ENCODE measurements around the gene ARHGAP15.
A peak's percentile ranks its signal among the peaks of the same experiment; 100 is the strongest.

ARHGAP15 gene

DNA sequence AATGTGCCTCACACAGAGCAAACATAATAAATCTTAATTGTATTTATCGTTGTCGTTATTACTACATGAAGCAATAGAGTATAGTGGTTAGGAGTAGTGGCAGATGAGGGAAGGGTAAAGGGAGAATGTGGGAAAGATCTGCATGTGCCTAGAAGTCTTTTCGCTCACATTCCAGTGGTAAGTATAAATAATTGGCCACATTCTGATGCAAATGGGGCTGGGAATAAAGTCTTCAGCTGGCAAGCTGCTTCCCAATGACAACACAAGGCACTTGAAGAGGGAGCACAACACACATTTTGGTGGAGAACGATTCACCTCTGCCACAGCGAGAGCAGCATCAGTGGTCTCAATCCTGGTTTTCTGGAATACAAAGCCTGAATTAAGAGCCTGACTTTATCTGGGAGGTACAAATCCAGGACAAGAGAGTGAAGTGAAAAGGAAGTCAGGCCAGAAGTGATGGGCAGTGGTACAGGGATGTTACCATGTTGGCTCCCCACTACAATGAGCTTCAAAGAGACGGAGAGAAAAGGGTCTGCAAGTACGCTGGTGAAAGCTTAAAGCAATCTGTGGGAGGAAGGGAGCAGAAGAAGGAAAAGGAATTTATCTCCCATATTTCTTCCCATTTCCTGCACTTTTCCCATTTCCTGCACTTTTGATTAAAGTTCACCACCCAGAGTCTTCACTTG, 112.3 kb downstream of the ARHGAP15 start:
- TF ChIP-seq ZNF274 (IDR thresholded peaks at IDR 0.05; ENCODE audit: low read depth, low read length): no peak
- no peak overlapping the region for H3K4me3 ChIP-seq (ENCODE audit: low read length)

DNA sequence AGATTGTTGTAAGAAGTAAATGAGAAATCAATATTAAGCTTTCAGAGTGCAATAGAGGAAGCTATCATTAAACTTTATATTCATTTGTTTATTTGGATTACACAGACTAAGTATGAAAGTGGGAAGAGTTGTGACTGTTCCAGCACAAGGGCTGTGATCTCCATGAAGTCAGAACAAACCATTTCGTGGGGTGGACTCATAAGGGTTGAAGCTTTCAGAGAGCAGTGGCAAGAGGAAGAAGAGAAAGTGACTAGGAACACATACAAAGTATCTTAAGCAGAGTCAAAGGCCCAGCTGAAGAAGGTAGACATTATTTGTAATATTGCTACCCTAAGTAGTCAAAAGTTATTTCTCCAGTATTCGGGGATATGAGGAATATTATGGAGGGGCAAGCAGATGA, 117.0 kb downstream of the ARHGAP15 start:
- TF ChIP-seq ZNF274 (IDR thresholded peaks at IDR 0.05; ENCODE audit: low read depth, low read length): no peak
- H3K4me3 ChIP-seq (ENCODE audit: low read length): no peak overlapping the region

- no peak overlapping the region for H3K4me3 ChIP-seq (ENCODE audit: low read length)
- TF ChIP-seq ZNF274 (IDR thresholded peaks at IDR 0.05; ENCODE audit: low read depth, low read length): no peak
Observed at GRCh38 chr2:143246815-143247744, 117.9 kb downstream of the ARHGAP15 start.

DNA sequence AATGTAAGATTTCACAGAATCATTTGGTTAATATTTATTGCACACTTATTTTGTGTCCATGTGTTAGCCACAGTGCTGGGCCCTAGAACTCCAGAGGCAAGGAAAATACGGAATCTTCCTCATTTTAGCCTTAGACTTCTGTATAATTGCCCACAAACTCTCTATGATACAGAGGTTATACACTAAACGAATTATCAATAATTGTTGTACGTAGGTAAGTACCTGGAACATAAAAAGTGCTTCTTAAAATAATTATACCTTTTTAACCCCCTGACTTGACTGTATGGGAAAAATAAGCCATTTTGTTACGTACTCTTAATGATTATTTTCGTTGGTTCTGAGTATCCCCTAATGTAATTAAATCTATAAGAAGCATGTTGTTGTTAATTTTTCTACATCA, 119.4 kb downstream of the ARHGAP15 start:
- TF ChIP-seq ZNF274 (IDR thresholded peaks at IDR 0.05; ENCODE audit: low read depth, low read length): no peak
- H3K4me3 ChIP-seq (ENCODE audit: low read length): no peak overlapping the region

DNA sequence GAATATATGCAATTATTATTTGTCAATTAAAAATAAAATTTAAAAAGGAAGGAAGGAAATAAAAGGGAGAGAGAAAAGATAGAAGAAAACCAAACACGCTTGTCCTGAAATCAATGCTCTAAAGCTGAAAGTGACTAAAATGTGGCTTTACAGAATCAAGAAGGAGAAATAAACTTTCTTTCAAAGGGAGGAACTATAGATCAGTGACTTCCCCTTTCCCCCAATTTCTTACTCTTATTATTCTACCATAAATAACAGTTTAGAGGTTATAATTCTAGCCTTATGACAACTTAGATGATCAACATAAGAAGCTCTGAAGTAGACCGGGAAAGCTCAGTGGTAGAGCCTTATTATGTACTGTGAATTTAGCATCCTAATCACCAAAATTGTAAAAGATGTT, 122.5 kb downstream of the ARHGAP15 start:
- no peak for TF ChIP-seq ZNF274 (IDR thresholded peaks at IDR 0.05; ENCODE audit: low read depth, low read length)
- no peak overlapping the region for H3K4me3 ChIP-seq (ENCODE audit: low read length)

DNA sequence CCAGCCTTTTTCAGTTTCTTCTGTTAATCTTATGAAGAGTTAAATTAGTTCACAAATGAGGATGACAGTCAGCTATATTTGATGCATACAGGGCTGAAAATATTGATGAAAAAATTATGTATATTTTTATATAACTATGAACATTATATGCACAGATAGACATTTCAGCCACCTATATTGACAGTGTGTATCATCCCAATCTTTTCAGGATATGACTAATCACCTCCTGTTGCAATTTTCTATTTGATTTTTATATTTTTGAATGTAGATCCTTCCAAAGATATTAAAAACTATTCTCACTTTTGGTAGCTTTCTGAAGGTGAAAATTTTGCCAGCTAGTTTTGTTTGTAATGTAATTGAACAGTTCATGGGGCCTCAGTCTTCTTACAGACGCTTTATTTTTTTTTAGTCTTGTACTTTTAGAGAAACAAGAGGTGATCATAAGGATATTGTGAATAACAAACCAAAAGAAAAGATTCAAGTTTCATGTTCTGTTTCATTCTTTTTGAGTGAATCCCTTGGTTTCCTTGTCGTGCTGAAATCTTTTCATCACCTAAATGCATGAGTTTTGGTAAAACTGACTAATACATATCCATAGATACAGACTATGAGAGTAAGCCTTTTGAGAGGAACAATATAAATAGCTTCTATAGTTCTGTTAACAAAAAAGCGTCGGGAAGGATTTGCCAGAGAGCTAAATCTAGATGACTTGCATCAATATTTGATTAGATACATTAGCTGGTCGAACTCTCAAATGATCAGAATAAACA, 123.1 kb downstream of the ARHGAP15 start:
- TF ChIP-seq ZNF274 (IDR thresholded peaks at IDR 0.05; ENCODE audit: low read depth, low read length): no peak
- no peak overlapping the region for H3K4me3 ChIP-seq (ENCODE audit: low read length)

DNA sequence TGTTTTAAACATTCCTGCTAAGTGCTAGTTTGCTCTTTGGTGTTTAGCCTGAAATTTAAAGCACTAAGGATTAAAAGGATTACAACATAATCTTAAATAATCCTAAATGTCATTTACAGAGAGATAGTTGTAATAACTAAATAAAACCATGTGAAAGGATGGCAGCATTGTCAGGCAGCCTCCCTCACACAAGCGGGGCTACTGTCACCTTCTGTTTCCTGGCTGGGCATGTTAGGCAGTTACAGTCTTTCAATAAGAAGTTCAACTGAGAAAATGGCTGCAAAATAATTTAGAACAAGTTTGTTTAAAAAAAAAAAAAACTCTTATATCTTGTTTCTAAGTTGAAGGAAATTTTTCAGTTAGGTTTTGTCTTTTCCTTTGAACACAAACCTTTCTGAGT, 124.9 kb downstream of the ARHGAP15 start:
- no peak for TF ChIP-seq ZNF274 (IDR thresholded peaks at IDR 0.05; ENCODE audit: low read depth, low read length)
- no peak overlapping the region for H3K4me3 ChIP-seq (ENCODE audit: low read length)

- no peak overlapping the region for H3K4me3 ChIP-seq (ENCODE audit: low read length)
- TF ChIP-seq ZNF274 (IDR thresholded peaks at IDR 0.05; ENCODE audit: low read depth, low read length): no peak
Observed at GRCh38 chr2:143255086-143255485, 125.9 kb downstream of the ARHGAP15 start.

GRCh38 chr2:143255899-143256298, 126.7 kb downstream of the ARHGAP15 start:
- H3K4me3 ChIP-seq (ENCODE audit: low read length): peak overlapping the region; percentile 31; the same call in 1 of the 2 replicates

GRCh38 chr2:143258126-143258892, 129.1 kb downstream of the ARHGAP15 start:
- TF ChIP-seq ZNF274 (IDR thresholded peaks at IDR 0.05; ENCODE audit: low read depth, low read length): no peak
- no peak overlapping the region for H3K4me3 ChIP-seq (ENCODE audit: low read length)

More at GRCh38 chr2:143255899-143256298, 126.7 kb downstream of the ARHGAP15 start:
- no peak for TF ChIP-seq ZNF274 (IDR thresholded peaks at IDR 0.05; ENCODE audit: low read depth, low read length)

- H3K4me3 ChIP-seq (ENCODE audit: low read length): no peak overlapping the region
- TF ChIP-seq ZNF274 (IDR thresholded peaks at IDR 0.05; ENCODE audit: low read depth, low read length): no peak
Observed at GRCh38 chr2:143259368-143259958, 130.2 kb downstream of the ARHGAP15 start.

DNA sequence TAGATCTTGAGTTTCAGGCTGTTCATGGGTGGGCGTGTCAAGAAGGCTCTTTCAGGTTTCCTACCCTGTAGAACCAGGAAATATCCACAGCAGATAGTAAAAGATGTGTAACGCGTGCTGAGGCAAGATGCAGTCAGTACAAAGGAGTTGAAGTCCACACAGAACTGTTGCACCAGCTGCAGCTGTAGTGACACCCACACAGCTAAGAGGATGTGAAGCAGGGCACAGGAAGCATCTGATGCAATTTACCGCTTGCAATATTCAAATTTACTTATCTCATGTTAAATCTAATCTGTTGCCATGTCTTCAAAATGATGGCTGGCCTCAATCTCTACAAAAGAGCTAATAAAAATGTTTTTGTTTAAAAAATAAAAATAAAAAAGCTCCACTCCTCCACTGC, 132.8 kb downstream of the ARHGAP15 start:
- H3K4me3 ChIP-seq (ENCODE audit: low read length): no peak overlapping the region
- TF ChIP-seq ZNF274 (IDR thresholded peaks at IDR 0.05; ENCODE audit: low read depth, low read length): no peak

GRCh38 chr2:143262389-143262788, 133.2 kb downstream of the ARHGAP15 start:
- H3K4me3 ChIP-seq (ENCODE audit: low read length): no peak overlapping the region
- TF ChIP-seq ZNF274 (IDR thresholded peaks at IDR 0.05; ENCODE audit: low read depth, low read length): no peak

Measured in GM08714 (cell line).